Peyer's patch (tissue), 4 donors: ENCODE measurements around the gene ZRSR2. TPM values are rescaled to one million over a fixed set of nuclear protein-coding genes. Genes with fewer than 3 reads are reported as not detected.
"Not testable (repeated sequence)": the region's sequence is repeated elsewhere in the genome, so short reads cannot be mapped to it uniquely, and the experiment has no call there.

Experiments
- DNase-seq, 3 donors: peaks; one replicate each; pipeline ENCODE4 v3.0.0-alpha.2; 2017 to 2019
- H3K27ac ChIP-seq, 4 donors: fragments of 200-600 bp; sonication (generic); one replicate each; pipeline ENCODE4 v1.5.1; 2016 to 2019
- H3K27me3 ChIP-seq, 2 donors: fragments of 200-600 bp; sonication (generic); one replicate each; pipeline ENCODE4 v1.5.1; 2019
- H3K36me3 ChIP-seq, 3 donors: fragments of 200-600 bp; sonication (generic); one replicate each; pipeline ENCODE4 v1.5.1; 2016 to 2019
- H3K4me1 ChIP-seq, 4 donors: fragments of 200-600 bp; sonication (generic); one replicate each; pipeline ENCODE4 v1.5.1; 2016 to 2019
- H3K4me3 ChIP-seq, 4 donors: fragments of 200-600 bp; sonication (generic); 1 replicate in 3 of 4; 2 replicates in 1 of 4; pipeline ENCODE4 v1.5.1; 2016 to 2019; ENCODE audit warnings: mild to moderate bottlenecking in 1 of 4
- H3K9me3 ChIP-seq, 4 donors: fragments of 200-600 bp; sonication (generic); one replicate each; pipeline ENCODE4 v1.5.1; 2016 to 2019; ENCODE audit warnings: mild to moderate bottlenecking in 1 of 4
- POLR2A ChIP-seq, 2 donors: fragments of 450-650 bp; IDR thresholded peaks; one replicate each; pipeline ENCODE4 v1.5.1; 2017; ENCODE audit warnings: antibody characterized with exemption in 2 of 2, mild to moderate bottlenecking in 2 of 2, moderate library complexity in 2 of 2
- total RNA-seq, 4 donors: library from RNA; depleted of rRNA; stranded (reverse); fragments of >200 nt; gene quantifications; one replicate each; pipeline ENCODE4 v1.1.0, GENCODE V29; 2016
- TF ChIP-seq, protein P1 (sequence below), 6 experiments: fragments of 450-650 bp in 4 of 6; fragments of 200-600 bp in 2 of 6; sonication (generic) in 1 of 6; IDR thresholded peaks; one replicate each; pipeline ENCODE4 v1.5.1; 2017 to 2019; ENCODE audit warnings: antibody characterized with exemption in 6 of 6, mild to moderate bottlenecking in 3 of 6, moderate library complexity in 1 of 6

The ZRSR2 gene
- total RNA-seq, 4 donors from 2014 or later = 3.2 to 16.5 (median 5.8) TPM

DNA sequence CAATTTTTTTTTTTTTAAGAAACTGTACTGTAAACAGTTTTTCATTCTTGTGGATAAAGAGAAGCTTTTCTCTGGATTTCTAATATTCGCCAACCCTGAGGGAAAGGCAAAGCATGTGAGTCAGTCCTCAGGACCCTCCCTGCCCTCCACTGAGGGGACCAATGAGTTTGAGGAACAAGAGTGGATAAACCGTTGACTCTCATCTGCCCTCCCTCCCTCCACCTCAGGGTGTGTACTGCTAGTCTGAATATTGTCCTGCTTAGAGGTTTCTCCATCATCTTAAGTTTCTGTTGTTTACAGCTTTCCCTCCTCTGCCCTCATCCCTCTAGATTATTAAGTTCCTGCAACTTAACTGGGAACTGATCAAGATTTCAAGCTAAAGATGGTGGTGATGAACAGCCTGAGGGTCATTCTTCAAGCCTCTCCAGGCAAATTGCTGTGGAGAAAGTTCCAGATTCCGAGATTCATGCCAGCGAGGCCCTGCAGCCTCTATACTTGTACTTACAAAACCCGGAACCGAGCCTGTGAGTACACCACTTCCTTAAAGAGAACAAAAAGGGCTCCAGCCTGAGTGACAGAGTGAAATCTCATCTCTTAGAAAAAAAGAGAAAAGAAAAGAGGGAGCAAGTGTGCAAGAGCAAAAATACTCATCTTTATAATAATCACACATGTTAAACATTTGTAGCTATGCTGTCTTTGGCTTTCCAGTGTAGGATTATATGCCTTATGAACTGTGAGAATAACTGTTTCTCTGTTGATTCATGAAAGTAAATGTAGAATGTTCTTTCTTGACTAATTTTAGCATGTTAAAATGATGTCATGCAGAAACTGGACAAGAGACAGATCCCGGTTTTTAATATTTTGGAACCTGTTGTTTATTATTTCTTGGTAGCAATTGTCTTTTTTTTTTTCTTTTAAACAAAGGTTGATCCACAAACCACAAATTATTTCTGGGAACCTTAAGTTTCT lies 40.4 kb upstream of the ZRSR2 start:
- Histone ChIP-seq H3K9me3 (no peaks in the 10 kb centered on the region), H3K27ac (peak overlapping the region; percentile 63 to 70 (median 66)), H3K4me1 (no peaks in the 10 kb centered on the region), H3K36me3 (no peaks in the 10 kb centered on the region), H3K4me3 (no peak overlapping the region), H3K27me3 (no peaks in the 10 kb centered on the region)
- DNase-seq = peak in 2 of 3 donors; percentile 59 to 71
- no peak for TF ChIP-seq POLR2A (IDR thresholded peaks at IDR 0.05)
- TF ChIP-seq, protein P1, sequence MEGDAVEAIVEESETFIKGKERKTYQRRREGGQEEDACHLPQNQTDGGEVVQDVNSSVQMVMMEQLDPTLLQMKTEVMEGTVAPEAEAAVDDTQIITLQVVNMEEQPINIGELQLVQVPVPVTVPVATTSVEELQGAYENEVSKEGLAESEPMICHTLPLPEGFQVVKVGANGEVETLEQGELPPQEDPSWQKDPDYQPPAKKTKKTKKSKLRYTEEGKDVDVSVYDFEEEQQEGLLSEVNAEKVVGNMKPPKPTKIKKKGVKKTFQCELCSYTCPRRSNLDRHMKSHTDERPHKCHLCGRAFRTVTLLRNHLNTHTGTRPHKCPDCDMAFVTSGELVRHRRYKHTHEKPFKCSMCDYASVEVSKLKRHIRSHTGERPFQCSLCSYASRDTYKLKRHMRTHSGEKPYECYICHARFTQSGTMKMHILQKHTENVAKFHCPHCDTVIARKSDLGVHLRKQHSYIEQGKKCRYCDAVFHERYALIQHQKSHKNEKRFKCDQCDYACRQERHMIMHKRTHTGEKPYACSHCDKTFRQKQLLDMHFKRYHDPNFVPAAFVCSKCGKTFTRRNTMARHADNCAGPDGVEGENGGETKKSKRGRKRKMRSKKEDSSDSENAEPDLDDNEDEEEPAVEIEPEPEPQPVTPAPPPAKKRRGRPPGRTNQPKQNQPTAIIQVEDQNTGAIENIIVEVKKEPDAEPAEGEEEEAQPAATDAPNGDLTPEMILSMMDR (IDR thresholded peaks at IDR 0.05) = no peak

DNA sequence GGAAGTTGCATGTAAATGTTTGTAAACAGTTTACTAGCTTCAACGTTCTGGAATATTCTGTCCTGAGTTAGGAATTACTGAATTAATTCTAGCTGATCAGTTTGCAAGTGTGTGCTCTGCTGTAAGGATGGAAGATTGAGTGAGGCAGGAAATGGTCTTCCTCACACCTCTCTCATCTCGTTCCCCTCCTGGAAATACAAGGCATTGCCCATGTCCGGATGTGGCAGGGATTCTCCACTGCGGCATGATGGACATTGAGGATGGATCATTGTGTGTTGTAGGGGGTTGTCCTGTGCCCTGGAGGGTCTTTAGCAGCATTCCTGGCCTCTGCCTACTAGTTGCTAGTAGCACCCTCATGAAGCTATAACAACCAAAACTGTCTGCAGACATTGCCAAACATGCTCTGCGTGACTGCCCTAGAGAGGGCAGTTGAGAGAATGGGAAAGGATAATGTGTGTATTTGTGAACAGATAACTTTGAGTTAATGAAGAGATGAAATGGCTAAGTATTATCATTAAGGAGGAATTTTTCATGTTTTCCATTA lies 39.6 kb upstream of the ZRSR2 start:
- Histone ChIP-seq H3K4me3 (no peak overlapping the region), H3K4me1 (no peaks in the 10 kb centered on the region), H3K27me3 (no peaks in the 10 kb centered on the region), H3K9me3 (no peaks in the 10 kb centered on the region), H3K27ac (peak overlapping the region; percentile 63 to 70 (median 66)), H3K36me3 (no peaks in the 10 kb centered on the region)
- no peak for DNase-seq
- no peak for TF ChIP-seq POLR2A (IDR thresholded peaks at IDR 0.05)
- TF ChIP-seq, protein P1 (IDR thresholded peaks at IDR 0.05) = no peak

DNA sequence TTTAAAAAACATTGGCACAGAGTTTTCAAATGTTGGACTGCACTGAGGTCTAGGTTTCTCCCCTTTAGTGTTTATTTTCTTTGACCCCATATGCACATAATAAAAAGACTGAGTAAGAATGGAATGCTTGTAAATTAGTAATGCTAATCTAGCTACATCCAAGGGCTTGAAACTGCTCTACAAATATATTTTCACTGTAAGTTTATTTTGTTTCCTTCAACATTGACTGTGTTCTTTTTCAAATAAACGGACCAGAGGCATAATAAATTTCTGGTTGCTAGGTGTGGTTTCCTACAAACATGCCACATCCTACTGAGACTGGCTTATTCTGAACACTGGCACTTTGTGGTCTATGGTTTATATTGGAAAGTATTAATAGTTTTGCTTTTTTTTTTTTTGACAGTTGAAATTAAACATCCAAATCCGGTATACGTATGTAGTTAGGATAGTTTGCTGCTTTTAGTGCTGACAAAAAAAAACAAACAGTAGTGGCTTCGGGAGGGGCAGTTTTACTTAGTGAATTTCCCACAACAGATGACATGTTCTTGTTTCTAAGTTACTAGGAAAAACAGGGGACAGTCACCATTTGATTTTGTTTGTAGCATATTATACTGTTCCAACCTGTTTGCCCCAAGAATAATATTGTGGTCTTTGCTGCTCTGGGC lies 39.0 kb upstream of the ZRSR2 start:
- TF ChIP-seq, protein P1 (IDR thresholded peaks at IDR 0.05) = no peak
- TF ChIP-seq POLR2A (IDR thresholded peaks at IDR 0.05) = no peak
- H3K4me1 ChIP-seq = no peaks in the 10 kb centered on the region
- no peak for DNase-seq

DNA sequence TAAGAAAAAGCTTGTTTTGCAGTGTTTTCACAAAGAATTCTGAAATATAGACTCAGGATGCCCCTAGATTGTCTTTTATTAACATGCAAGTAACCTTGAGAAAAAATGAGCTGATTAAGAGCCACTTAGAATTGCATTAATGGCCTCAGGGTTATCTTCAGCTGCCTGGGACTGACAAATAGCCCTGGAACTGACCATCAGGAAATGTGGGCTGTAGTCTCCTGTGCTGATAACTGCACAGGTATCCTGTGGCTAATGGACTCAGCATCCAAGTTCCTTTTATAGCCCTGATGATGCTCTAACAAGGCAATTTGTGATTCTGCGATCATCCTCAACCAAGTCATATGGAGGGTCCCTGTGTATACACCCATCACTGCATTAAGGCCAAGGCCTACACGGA lies 35.2 kb upstream of the ZRSR2 start:
- Histone ChIP-seq H3K27me3 (no peaks in the 10 kb centered on the region), H3K36me3 (no peaks in the 10 kb centered on the region), H3K27ac (no peak overlapping the region), H3K9me3 (no peaks in the 10 kb centered on the region), H3K4me3 (no peak overlapping the region), H3K4me1 (no peaks in the 10 kb centered on the region)
- TF ChIP-seq, protein P1 (IDR thresholded peaks at IDR 0.05) = no peak
- no peak for TF ChIP-seq POLR2A (IDR thresholded peaks at IDR 0.05)
- DNase-seq = no peak

More for the DNA sequence above, 39.0 kb upstream of the ZRSR2 start:
- H3K9me3 ChIP-seq = no peaks in the 10 kb centered on the region
- H3K4me3 ChIP-seq = no peak overlapping the region
- peak overlapping the region; percentile 63 to 70 (median 66) for H3K27ac ChIP-seq
- H3K36me3 ChIP-seq = no peaks in the 10 kb centered on the region
- no peaks in the 10 kb centered on the region for H3K27me3 ChIP-seq

DNA sequence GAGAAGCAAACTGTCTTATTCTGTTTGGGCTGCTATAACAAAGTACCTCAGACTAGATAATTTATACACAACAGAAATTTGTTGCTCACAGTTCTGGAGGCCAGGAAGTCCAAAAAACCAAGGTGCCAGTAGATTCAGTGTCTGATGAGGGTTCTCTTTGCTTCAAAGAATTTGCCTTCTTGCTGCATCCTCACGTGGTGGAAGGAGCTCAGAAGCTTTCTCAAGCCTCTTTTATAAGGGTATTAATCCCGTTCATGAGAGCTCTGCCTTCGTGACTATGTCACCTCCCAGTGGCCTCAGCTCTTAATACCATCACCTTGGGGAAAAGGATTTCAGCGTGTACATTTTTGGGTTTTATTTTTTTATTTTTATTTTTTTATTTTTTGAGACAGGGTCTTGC lies 32.1 kb upstream of the ZRSR2 start:
- H3K36me3 ChIP-seq = no peaks in the 10 kb centered on the region
- TF ChIP-seq, protein P1 (IDR thresholded peaks at IDR 0.05) = no peak
- TF ChIP-seq POLR2A (IDR thresholded peaks at IDR 0.05) = no peak

DNA sequence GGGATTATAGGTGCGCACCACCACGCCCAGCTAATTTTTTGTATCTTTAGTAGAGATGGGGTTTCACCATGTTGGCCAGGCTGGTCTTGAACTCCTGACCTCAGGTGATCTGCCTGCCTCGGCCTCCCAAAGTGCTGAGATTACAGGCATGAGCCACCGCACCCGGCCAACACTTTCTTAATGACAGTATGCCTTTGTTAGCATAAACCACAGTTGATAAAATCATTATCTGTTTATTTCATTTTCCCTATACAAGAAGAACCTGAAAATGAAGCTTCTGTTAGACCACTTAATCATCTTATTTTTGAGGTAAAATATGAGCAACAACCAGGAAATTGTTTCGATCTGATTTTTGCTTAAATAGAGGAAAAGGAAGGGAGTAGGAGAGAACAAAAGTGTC lies 30.4 kb upstream of the ZRSR2 start:
- not testable (repeated sequence) for H3K4me3 ChIP-seq, H3K27me3 ChIP-seq, H3K4me1 ChIP-seq, H3K27ac ChIP-seq, H3K36me3 ChIP-seq, DNase-seq, H3K9me3 ChIP-seq

More for the DNA sequence above, 32.1 kb upstream of the ZRSR2 start:
- Histone ChIP-seq H3K4me3 (no peak overlapping the region), H3K27me3 (no peaks in the 10 kb centered on the region), H3K4me1 (no peaks in the 10 kb centered on the region), H3K9me3 (no peaks in the 10 kb centered on the region), H3K27ac (no peak overlapping the region)
- DNase-seq = no peak
